ENCODE data around the gene MAP3K1. TPM values are rescaled to one million over a fixed set of nuclear protein-coding genes. Genes with fewer than 3 reads are reported as not detected.
"Not testable (repeated sequence)": the region's sequence is repeated elsewhere in the genome, so short reads cannot be mapped to it uniquely, and the experiment has no call there.

The MAP3K1 gene
- total RNA-seq (2014; rRNA removed; shearing (Covaris generic)) = 17.7 and 18.4 TPM in 2 replicates

- DNase-seq (ENCODE audit: low spot score) = peak; percentile 91
Measured at GRCh38 chr5:56814963-56815657, at the start of gene MAP3K1. Gene MAP3K1 (plus strand): TSS chr5:56815549. CDS start chr5:56815574, 25 bp downstream.

GRCh38 chr5:56766926-56767325 is 48.4 kb upstream of the MAP3K1 start:
- DNase-seq (ENCODE audit: low spot score) = no peak

GRCh38 chr5:56769875-56770604 is 45.3 kb upstream of the MAP3K1 start:
- no peak for DNase-seq (ENCODE audit: low spot score)

DNA sequence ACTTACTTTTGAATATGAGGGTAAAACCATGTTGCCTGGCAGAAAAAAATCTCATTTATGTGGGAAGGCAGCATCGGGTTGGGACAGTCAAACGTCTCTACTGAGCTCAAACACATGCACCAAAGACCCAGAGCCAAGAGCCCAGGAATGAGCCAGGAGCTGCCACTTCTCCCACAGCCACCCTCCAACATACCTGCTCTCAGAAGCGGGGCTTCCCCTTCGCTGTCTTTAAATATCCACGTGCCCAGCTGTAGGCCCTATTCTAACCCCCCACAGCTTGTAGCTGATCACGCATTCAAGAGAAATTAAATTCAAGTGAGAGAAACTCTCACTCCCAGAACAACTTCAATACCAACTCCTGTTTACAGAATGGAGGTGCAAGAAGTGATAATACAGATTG is 42.6 kb upstream of the MAP3K1 start:
- DNase-seq (ENCODE audit: low spot score) = no peak

DNA sequence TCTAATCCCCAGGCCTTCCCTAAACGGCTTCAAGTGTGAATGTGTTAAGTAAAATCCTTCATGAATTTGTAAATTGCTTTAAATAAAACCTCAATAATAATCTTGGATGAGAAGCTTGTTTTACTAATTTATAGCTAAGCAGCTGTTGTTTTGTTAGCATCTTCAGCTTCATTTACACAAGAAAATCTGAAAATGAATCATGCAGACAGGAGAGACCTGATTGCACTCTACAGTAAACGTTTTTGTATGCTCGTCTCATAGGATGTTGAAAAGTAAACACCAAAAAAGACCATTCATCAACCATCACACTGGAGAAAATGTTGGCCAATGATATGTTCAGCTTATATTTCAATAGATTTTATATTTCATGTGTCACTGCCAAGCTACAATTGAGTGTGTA is 40.4 kb upstream of the MAP3K1 start:
- DNase-seq (ENCODE audit: low spot score) = no peak

- DNase-seq (ENCODE audit: low spot score) = not testable (repeated sequence)
Measured at GRCh38 chr5:56776212-56776846, 39.0 kb upstream of the MAP3K1 start.

DNA sequence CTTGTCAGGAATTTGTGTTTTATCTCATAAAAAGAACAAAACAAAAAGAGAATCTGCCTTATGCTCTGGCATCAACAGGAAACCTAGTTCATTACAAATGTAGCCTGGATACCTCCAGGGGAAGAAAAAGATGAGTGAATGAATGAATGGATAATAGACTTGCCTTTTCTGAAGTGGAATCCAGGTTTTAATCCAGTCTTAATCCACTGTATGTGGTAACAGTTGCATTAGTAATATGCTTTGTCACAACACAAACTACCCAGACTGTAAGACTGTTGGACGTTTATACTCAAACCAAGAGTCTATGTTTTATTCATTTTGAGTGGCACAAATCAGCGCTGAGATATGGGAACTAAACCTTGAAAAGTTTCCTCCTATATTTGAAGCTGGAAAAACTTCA is 32.1 kb upstream of the MAP3K1 start:
- DNase-seq (ENCODE audit: low spot score) = no peak

DNA sequence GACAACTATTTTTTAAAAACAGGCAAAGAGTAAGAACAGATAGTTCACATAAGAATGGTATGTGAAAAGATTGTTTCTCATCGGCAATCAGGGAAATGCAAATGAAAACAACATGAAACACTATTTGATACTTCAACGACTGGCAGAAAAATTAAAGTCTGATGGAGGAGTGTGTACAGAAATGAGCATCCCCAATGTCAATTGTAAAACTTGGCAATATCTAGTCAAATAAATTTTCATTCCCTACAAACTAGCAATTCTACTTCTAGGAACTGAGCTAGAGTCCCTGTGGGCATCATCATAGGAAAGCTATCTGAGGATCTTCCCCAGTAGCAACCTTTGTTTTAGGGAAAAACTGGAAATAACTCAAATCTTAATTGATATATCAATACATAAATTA is 29.0 kb upstream of the MAP3K1 start:
- DNase-seq (ENCODE audit: low spot score) = no peak

DNA sequence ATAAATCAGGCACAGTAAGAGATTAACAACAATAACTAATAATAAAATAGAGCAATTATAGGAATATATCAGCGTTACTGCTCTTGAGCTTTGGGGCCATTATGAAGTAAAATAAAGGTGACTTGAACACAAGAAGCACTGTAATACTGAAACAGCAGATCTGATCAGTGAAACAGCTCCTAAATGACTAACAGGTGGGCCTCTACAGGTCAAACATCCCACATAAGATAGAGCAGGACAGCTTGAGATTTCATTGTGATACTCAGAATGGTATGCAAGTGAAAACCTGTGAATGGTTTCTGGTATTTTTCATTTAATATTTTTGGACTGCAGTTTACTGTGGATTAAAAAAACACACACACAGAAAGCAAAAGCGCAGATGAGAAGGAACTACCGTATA is 24.0 kb upstream of the MAP3K1 start:
- no peak for DNase-seq (ENCODE audit: low spot score)

- DNase-seq (ENCODE audit: low spot score) = no peak
Measured at GRCh38 chr5:56798521-56798920, 16.8 kb upstream of the MAP3K1 start.

DNA sequence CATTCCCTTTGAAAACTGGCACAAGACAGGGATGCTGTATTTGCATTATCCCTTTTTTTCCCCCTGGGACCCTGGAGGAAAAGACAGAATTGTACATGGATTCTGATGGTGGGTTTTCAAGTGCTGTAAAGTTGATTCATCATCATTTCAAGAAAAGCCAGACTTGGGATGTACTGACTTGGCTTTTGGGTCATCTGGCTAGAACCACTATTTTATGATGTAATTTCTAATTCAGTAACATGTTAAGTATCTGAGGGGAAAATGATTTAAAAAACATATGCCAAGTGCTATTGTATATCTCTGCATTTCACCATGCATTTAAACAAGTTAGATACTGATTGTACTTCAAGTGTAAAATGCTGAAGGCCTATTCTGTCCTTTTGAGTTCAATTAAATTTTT is 15.2 kb upstream of the MAP3K1 start:
- DNase-seq (ENCODE audit: low spot score) = no peak

DNA sequence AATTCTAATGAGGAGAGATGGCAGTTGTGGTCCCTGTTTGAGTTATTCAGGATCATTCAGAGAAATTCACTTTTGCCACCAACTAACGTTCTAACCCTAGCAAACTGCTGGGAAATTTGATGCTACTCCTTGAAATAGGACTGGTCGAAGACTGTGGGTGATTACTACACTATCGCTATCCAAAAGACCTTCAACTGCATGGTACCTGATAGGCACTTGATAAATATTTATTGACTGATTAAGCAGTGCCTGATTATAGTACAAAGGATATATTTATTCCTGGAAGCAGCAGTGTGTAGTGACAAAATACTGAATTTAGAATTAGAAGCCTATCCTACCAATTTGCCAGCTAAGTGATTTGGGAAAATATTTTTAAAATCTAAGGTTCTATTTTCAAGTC is 14.1 kb upstream of the MAP3K1 start:
- no peak for DNase-seq (ENCODE audit: low spot score)

DNA sequence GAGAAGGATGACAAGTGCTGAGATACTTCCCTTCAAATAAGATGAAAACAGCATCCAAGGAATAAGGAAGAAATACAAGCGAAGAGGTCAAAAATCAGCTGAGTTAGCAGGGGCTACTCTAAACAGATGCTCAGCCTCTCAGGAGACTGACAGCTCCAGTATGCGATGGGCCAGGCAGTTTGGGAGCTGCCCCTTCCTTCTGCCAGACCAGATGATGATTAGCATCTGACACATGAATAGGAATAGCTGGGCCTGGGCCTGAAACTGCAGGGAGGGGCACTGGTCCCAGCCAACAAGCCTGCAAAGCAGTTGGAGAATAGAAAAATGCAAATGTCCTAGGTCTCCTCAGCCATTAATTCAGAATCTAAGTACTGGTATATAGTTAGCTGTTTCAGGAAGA is 13.1 kb upstream of the MAP3K1 start:
- DNase-seq (ENCODE audit: low spot score) = no peak

- no peak for DNase-seq (ENCODE audit: low spot score)
Measured at GRCh38 chr5:56803025-56803424, 12.3 kb upstream of the MAP3K1 start.

DNA sequence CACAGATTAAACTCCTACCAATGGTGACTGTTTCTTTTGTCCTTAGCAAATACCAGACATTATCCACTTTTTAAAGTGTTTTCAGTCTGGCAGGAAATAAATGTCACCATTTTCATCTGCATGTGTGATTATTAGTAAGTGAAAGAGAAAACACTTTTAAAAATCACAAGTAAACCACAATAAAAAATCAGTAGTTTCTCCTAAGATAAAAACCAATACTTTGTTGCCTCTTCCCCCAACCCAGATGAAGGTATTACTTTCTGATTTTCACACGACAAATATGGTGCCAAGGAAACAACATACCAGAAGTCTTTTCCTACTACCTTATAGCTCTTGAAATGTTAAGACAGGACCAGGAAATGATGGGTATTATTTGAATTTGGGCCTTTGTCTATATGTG is 11.5 kb upstream of the MAP3K1 start:
- no peak for DNase-seq (ENCODE audit: low spot score)

DNA sequence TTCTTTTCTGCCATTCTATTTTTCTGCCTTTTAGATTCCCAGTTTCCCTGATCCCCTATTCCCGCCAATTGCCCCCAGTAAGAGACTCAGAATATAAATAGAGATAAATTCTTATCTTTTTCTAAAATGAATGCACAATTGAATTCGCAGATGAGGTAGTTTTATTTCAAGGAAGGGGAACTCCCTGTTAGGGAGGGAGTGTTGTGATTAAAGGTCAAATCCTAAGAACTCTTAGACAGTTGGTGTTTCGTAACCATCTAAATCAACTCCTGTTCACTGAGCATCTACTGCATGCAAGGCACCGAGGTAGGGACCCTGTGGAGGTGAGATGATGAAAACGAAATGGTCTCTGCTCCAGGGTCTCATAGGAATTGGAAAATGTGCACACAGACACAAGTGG is 7.7 kb upstream of the MAP3K1 start:
- DNase-seq (ENCODE audit: low spot score) = no peak

DNA sequence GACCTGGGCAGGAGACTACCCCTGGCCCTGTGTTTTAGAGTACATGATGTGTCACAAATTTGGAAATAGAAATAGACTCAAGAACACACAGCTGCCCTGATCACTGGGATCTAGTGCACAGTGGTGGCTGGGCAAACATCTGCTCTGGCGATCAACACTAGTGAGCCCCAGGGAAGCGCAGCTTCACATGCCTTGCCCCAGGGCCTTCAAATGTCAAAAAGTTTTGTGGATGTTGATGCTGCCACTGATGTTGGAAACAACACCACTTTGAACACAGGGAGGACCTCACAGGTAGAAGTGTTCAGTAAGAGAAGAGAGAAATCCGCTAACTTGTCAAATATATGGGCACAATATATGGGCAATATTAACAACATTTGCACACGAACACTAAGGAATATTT is 7.1 kb upstream of the MAP3K1 start:
- no peak for DNase-seq (ENCODE audit: low spot score)

GRCh38 chr5:56810826-56811225 is 4.5 kb upstream of the MAP3K1 start:
- no peak for DNase-seq (ENCODE audit: low spot score)

DNA sequence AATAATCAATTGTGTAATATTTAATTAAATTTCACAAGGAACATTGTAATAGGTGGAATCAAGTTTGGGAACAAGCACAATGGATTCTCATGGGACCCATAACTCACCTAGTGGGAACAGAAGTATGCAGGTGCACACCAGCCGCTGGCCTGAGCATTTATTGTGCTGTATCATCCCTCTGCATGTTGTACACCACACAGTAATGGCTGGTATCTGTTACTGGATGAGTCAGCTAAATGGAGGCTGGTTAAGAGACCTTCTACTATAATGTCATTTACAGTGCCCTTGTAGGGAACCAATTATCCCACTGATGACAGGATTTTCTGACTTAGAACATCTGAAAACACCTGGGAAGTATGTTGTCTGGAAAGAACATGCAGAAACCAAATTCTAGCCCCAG is 3.2 kb upstream of the MAP3K1 start:
- DNase-seq (ENCODE audit: low spot score) = no peak

- no peak for DNase-seq (ENCODE audit: low spot score)
Measured at GRCh38 chr5:56813302-56813701, 2.0 kb upstream of the MAP3K1 start.

DNA sequence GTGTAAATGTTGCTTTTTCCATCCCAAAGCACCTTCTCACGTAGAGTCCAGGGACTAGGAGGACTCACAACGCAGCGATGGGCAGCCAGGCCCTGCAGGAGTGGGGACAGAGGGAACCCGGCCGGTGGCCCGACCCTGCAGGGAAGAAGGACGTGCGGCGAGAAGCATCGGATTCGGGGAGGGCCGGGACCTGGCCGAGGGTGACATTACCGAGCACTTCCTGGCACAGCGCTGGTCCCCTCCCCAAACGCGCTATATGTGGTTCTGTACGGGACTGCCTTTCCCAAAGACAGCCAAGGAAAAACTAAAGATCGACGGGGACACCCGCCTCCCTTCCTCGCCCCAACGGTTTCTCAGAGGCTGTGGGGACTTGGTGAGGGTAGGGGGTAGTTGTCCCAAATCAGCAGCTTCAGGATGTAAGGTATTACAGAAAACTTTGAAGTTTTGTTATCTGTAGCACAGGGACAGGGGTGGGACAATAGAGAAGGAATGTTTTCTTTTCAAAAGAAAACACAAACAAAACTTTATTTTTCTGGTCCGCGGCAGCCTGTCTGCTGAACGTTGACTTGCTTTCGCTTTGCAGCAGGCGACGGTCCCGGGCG is 887 bp upstream of the MAP3K1 start:
- DNase-seq (ENCODE audit: low spot score) = peak; percentile 72

Measured in HT-29 (cell line).